Measurements from ENCODE around the gene RP2. TPM values are rescaled to one million over a fixed set of nuclear protein-coding genes. Genes with fewer than 3 reads are reported as not detected.

Gene RP2
- total RNA-seq, 4 donors from 2014 or later = 12.1 to 20.9 (median 14.7) TPM

- DNase-seq (ENCODE audit: low spot score) (no peak), ATAC-seq (ENCODE audit: low FRiP score) (no peak)
- no peak for TF ChIP-seq CTCF (IDR thresholded peaks at IDR 0.05)
Observed at GRCh38 chrX:46913667-46914066, 76.8 kb downstream of the RP2 start.

GRCh38 chrX:46916273-46916672, 79.4 kb downstream of the RP2 start:
- TF ChIP-seq CTCF (IDR thresholded peaks at IDR 0.05) = no peak
- ATAC-seq (ENCODE audit: low FRiP score) (no peak), DNase-seq (ENCODE audit: low spot score) (no peak)

GRCh38 chrX:46917622-46918021, 80.8 kb downstream of the RP2 start:
- no peak for TF ChIP-seq CTCF (IDR thresholded peaks at IDR 0.05)
- no peak for ATAC-seq (ENCODE audit: low FRiP score)
- DNase-seq (ENCODE audit: low spot score) = no peak

GRCh38 chrX:46918434-46918833, 81.6 kb downstream of the RP2 start:
- no peak for TF ChIP-seq CTCF (IDR thresholded peaks at IDR 0.05)
- DNase-seq (ENCODE audit: low spot score) = no peak
- no peak for ATAC-seq (ENCODE audit: low FRiP score)

- ATAC-seq (ENCODE audit: low FRiP score) (no peak), DNase-seq (ENCODE audit: low spot score) (no peak)
- TF ChIP-seq CTCF (IDR thresholded peaks at IDR 0.05) = no peak
Observed at GRCh38 chrX:46920235-46920634, 83.4 kb downstream of the RP2 start.

GRCh38 chrX:46922611-46923010, 85.8 kb downstream of the RP2 start:
- TF ChIP-seq CTCF (IDR thresholded peaks at IDR 0.05) = no peak
- no peak for ATAC-seq (ENCODE audit: low FRiP score)

GRCh38 chrX:46927718-46928117, 90.9 kb downstream of the RP2 start:
- no peak for TF ChIP-seq CTCF (IDR thresholded peaks at IDR 0.05)
- no peak for ATAC-seq (ENCODE audit: low FRiP score)
- DNase-seq (ENCODE audit: low spot score) = no peak

More at GRCh38 chrX:46922611-46923010, 85.8 kb downstream of the RP2 start:
- no peak for DNase-seq (ENCODE audit: low spot score)

Data from omental fat pad (tissue), 4 donors.